HG03565 (cell line): Measurements from ENCODE around the gene SFXN2.
"Not testable (repeated sequence)": the region's sequence is repeated elsewhere in the genome, so short reads cannot be mapped to it uniquely, and the experiment has no call there.

ENCODE experiments used
- ATAC-seq: cut with Tn5 transposase; IDR thresholded peaks from one replicate; pipeline ENCODE4 v1.9.1; 2021; ENCODE audit warnings: mild to moderate bottlenecking, moderate library complexity; ENCODE audit not compliant: unreplicated experiment

Gene SFXN2

GRCh38 chr10:102679596-102679995 lies 34.8 kb upstream of the SFXN2 start:
- ATAC-seq = no peak

- no peak for ATAC-seq
These were observed 32.7 kb upstream of the SFXN2 start for GRCh38 chr10:102681696-102682095.

DNA sequence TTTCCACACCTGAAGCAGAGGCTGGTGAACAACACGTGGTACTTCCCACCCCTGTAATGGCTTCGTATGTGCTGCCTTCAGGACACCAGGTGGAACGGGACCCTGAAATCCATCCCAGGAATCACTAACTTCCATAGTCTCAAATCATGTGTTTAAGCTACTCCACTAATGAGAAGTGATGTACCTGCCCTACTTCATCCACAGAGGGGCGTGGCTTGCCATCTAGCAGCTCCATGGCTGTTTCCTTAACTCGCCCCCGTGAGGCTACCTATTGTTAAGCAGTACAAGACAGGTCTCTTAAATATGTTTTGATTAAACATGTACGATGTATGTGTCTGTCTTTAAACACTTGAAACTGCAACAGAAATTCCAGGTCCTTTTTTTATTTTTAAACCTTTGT lies 32.0 kb upstream of the SFXN2 start:
- ATAC-seq = no peak

GRCh38 chr10:102682981-102683380 lies 31.5 kb upstream of the SFXN2 start:
- no peak for ATAC-seq

DNA sequence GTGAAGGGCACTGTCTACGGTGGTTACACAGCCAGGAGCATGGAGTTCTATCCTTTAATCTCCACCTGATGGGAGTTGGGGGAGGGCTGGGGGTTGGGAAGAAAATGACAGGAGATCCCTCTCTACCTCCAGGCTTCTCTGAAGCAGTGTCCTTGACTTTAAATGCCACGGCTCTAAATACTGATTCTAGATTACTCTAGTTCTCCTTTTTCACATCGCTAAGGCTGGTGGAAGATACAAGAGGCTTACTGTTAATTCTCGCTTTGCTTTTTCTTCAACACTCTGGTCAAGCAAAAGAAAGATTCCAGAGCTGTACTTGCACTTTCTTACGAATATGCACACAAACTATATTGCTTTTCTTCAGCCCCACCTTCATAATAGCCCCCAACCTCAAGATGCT lies 30.7 kb upstream of the SFXN2 start:
- ATAC-seq = no peak

DNA sequence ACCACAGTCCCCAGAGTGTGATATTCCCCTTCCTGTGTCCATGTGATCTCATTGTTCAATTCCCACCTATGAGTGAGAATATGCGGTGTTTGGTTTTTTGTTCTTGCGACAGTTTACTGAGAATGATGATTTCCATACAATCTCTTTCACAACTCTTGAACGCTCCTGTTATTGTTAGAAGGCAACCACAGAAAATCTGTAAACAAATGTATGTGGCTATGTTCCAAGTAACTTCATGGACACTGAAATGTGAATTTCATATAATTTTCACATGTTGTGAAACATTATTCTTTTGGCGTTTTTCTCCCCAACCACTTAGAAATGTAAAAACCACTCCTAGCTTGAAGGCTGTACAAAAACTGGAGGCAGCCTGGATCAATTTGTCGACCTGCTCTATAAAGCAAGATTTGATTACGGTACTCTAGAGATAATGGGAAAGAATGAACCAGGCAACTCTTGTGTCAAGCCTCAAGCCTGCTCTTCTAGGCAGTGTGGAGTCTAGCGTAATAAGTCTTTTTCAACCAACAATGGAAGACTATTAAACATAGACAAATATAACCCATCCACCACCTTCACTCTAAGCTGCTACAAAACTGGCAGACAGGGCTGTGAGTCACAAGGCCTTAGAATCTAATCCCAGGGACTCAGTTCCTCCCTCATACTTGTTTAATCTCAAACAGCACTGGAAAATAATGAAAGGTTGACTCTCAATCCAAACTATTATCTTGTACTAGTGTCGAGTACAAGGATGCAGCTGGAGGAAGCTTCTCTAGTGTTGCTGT lies 23.0 kb upstream of the SFXN2 start:
- no peak for ATAC-seq

GRCh38 chr10:102695401-102695800 lies 19.0 kb upstream of the SFXN2 start:
- not testable (repeated sequence) for ATAC-seq

DNA sequence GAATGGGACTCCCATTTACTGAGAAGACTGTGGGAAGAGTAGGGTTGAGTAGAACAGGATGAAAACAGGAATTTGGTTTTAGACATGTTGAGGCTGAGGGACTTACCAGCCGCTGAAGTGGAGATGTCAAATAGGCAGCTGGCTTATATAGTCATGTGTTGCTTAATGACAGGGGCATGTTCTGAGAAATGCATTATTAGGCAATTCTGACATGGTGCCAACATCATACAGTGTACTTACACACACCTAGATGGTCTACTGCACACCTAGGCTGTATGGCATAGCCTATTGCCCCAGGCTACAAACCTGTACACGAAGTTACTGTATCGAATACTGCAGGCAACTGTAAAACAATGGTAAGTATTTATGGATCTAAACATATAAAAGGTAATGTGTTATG lies 17.7 kb upstream of the SFXN2 start:
- ATAC-seq = no peak

- no peak for ATAC-seq
These were observed 15.5 kb upstream of the SFXN2 start for GRCh38 chr10:102698894-102699293.

DNA sequence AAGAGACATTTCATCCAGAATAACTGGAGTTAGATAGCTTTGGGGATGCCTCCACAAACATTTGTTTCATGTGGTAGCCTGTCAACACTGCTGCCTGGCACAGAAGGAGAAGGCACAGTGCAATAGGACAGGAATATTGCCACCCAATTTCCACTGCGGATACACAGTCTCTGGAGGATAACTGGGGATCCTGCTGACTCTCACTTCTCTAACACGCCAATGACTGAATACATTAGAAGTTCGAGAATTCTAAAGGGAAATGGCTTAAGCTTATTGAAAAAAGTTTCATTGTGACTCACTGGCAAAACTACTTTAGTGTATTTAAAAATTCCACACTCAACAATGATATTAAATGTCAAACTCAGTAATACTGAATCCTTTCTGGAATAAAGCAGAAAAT lies 13.2 kb upstream of the SFXN2 start:
- ATAC-seq = no peak

- no peak for ATAC-seq
These were observed 12.6 kb upstream of the SFXN2 start for GRCh38 chr10:102701796-102702195.

GRCh38 chr10:102702742-102703141 lies 11.7 kb upstream of the SFXN2 start:
- no peak for ATAC-seq

GRCh38 chr10:102704915-102705314 lies 9.5 kb upstream of the SFXN2 start:
- ATAC-seq = no peak

DNA sequence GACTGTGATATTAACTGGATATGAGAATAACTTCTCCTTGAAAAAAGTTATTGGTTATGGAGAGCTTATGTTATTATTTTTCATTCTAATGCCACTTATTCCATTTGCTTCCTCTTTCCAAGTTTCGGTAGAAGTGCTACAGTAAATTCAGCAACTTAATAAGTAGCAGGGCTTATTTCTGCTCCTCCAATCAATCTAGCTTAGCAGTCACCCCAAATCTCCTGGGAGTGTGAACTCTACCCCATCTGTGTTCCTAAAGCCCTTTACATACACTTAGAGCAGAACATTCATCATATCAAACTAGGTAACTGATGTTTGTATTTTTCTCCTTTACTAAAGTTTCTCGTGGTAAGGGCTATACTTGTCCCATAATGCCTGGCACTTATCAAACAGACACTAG lies 8.9 kb upstream of the SFXN2 start:
- ATAC-seq = no peak

DNA sequence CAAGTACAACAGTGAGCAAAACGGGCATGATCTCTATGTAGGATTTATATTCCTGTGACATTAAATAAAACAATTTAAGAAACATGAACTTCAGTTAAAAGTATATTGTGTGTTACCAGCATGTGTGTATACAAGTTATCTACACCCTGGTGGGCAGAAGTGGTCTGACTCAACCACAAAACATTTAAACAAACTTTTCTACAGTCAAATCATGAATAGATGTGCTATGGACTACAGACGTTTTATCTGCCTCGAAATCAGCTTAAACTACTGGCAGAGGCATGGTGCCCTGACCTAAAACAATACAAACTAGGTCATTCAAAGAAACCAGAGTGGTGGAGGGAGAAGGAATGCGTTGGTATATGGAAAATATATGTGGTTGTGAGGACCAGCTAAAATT lies 3.8 kb upstream of the SFXN2 start:
- ATAC-seq = no peak

DNA sequence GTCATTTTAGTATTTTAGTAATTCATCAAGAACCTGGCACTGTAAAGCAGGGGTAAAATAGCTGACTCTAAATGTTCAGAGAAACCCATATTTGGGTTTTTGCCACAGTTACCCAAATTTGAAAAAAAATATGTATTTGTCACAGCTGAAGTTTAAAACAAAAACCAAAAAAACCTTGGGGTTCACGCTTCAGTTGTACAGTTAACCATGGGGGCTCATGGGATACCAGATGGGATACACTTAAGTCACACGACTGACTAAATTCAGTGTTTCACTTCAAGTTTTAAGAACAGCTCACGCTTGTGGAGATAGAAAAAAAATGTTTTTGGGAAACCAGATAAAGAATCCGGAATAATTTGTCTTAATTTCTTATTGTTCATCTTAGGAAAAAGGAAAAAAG lies 2.3 kb upstream of the SFXN2 start:
- ATAC-seq = no peak

GRCh38 chr10:102712843-102713538 lies 1.4 kb upstream of the SFXN2 start:
- ATAC-seq = no peak

- no peak for ATAC-seq
These were observed 960 bp upstream of the SFXN2 start for GRCh38 chr10:102713539-102713813.

DNA sequence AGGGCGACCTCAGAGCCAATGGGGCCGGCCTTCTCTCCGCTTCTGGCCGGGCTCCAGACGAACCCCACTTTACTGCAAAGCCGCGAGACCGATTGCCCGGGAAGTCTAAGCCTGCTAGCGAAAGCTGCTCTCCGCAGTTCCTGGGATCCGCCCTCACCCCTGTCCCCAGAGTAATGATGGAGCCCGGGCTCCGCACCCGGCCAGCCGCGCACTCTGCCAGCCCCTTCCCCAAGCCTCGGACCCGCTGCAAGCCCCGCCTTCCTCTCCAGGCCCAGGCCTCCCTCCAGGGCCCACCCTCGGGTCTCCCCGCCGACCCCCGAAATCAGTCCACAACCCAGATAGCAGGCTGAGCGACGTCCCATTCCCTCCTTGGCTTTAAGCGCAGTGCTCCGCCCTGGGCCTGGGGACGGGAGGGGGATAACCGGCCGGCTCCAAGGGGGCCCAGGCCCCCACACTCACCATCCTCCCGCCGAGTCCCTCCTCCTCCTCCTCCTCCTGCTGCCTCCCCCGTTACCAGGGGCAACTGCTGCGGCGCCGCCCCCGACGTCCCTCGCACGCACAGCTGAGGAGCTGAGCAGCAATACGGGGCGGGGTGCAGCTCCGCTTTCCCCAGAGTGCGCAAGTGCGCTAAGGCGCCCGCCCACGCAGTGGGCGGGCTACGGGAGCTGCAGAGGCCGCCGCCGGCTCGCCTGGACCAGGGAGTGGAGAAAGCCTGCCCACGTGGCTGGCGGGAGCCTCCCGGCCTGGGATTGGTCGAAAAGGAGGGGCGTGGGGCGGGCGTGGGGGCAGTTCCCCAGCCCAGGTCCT lies 419 bp upstream of the SFXN2 start, which contains the start of gene ARL3:
Gene ARL3 (minus strand): TSS at position 584 of the 807 bp plus-strand sequence. CDS start 122 bp downstream, at position 462.
- ATAC-seq = peak; percentile 72

DNA sequence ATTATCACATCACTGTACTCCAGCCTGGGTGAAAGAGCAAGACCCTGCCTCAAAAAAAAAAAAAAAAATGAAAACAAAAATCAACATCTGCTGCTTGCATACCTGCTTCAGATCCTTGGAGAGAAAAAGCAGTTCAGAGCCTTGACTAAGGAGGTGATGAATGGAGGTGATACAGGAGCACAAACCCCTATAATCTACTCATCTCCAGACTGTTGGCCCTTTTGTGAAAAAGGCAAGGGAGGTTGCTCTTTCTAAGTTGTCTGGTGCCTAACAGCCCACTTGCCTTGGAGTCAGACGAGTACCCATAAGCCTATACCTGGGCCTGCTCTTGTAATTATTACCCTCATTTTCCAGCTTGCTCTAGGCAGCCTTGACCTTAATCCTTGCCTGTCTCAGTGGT lies 1.4 kb downstream of the SFXN2 start:
- no peak for ATAC-seq

DNA sequence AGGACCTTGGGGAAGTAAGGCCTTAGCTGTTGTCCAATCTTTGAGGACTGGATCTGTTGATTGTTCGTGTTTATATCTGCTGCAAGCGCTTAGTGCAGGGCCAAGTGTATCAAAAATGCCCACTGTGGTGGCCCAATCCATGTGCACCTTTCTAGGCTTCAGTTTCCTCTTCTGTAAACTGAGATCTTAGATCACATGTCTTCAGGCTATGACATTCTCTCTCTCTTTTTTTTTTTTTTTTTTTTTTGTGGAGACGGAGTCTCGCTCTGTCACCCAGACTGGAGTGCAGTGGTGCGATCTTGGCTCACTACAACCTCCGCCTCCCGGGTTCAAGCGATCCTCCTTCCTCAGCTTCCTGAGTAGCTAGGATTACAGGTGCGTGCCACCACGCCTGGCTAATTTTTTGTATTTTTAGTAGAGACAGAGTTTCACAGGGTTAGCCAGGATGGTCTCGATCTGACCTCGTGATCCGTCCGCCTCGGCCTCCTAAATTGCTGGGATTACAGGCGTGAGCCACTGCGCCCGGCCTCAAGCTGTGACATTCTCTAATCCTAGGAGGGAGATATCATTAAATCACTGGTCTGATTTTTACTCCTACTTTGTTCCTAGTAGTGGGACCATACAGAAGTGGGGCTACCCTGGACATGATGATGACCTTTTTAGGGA lies 2.6 kb downstream of the SFXN2 start:
- not testable (repeated sequence) for ATAC-seq
